HepG2 (cell line): ENCODE data around the gene GDF15. TPM values are rescaled to one million over a fixed set of nuclear protein-coding genes. Genes with fewer than 3 reads are reported as not detected.

Experiments used
- GABPA ChIP-seq, 2 experiments: IDR thresholded peaks; 2 replicates each; pipeline ENCODE4 v1.6.1; 2011 to 2016; ENCODE audit warnings: low read depth in 2 of 2, low read length in 1 of 2, missing biosample characterization in 1 of 2, missing genetic modification characterization in 1 of 2
- GFI1 ChIP-seq: sonication (generic); formaldehyde crosslinking; IDR thresholded peaks from 2 replicates; pipeline ENCODE4 v1.5.0; 2020; ENCODE audit warnings: missing genetic modification reagents, mild to moderate bottlenecking, borderline replicate concordance
- KAT8 ChIP-seq: IDR thresholded peaks from 2 replicates; pipeline ENCODE4 v1.6.1; 2016; ENCODE audit warnings: missing genetic modification reagents, missing compliant biosample characterization
- KDM5B ChIP-seq: sonication (generic); formaldehyde crosslinking; IDR thresholded peaks from 2 replicates; pipeline ENCODE4 v1.4.0; 2020; ENCODE audit warnings: missing genetic modification reagents, mild to moderate bottlenecking, borderline replicate concordance
- ZNF253 ChIP-seq: sonication (generic); formaldehyde crosslinking; IDR thresholded peaks from 2 replicates; pipeline ENCODE4 v1.8.0; 2022; ENCODE audit warnings: mild to moderate bottlenecking, missing genetic modification reagents, borderline replicate concordance
- ZNF768 ChIP-seq: sonication (generic); formaldehyde crosslinking; IDR thresholded peaks from 2 replicates; pipeline ENCODE4 v1.4.0; 2020; ENCODE audit warnings: missing genetic modification reagents
- ZNF790 ChIP-seq: sonication (generic); formaldehyde crosslinking; IDR thresholded peaks from 2 replicates; pipeline ENCODE4 v1.8.0; 2022; ENCODE audit warnings: missing genetic modification reagents, mild to moderate bottlenecking, borderline replicate concordance
- polyA plus RNA-seq, 8 experiments: library from polyadenylated mRNA; depleted of rRNA in 3 of 8; stranded (reverse) in 7 of 8; unstranded in 1 of 8; fragments of >200 nt; fragmentation: Illumina TruSeq in 4 of 8; extraction: Trizol in 4 of 8; gene quantifications; 2 replicates each; pipeline versions ENCODE4 v1.2.1 to v1.2.3, GENCODE V29; 2011 to 2016; ENCODE audit warnings: low read depth in 4 of 8, missing spikeins in 1 of 8, mixed read lengths in 1 of 8; ENCODE audit not compliant: insufficient read depth in 1 of 8
- total RNA-seq, 5 experiments: library from RNA; depleted of rRNA; stranded (reverse); fragments of >200 nt; fragmentation: Illumina TruSeq; extraction: Trizol; gene quantifications; 2 replicates each; pipeline ENCODE4 v1.2.3, GENCODE V29; 2016; ENCODE audit warnings: low read depth in 1 of 5
- TF ChIP-seq, protein P1 (sequence below): sonication (generic); formaldehyde crosslinking; IDR thresholded peaks from 2 replicates; pipeline ENCODE4 v1.4.0; 2020; ENCODE audit warnings: missing genetic modification reagents
- TF ChIP-seq, protein P2 (sequence below): sonication (generic); formaldehyde crosslinking; IDR thresholded peaks from 2 replicates; pipeline ENCODE4 v1.4.0; 2020; ENCODE audit warnings: missing genetic modification reagents
- TF ChIP-seq, protein P3 (sequence below): IDR thresholded peaks from 2 replicates; pipeline ENCODE4 v1.4.0; 2020; ENCODE audit warnings: mild to moderate bottlenecking, missing genetic modification reagents
- TF ChIP-seq, protein P4 (sequence below): sonication (generic); formaldehyde crosslinking; IDR thresholded peaks from 2 replicates; pipeline ENCODE4 v1.4.0; 2020; ENCODE audit warnings: mild to moderate bottlenecking, missing genetic modification reagents

GDF15 gene
- total and polyA plus RNA-seq, 2 of the 13 experiments (the other 11 are each of a cell fraction or from before 2014, with no cell fraction given) = 146 to 422 TPM

DNA sequence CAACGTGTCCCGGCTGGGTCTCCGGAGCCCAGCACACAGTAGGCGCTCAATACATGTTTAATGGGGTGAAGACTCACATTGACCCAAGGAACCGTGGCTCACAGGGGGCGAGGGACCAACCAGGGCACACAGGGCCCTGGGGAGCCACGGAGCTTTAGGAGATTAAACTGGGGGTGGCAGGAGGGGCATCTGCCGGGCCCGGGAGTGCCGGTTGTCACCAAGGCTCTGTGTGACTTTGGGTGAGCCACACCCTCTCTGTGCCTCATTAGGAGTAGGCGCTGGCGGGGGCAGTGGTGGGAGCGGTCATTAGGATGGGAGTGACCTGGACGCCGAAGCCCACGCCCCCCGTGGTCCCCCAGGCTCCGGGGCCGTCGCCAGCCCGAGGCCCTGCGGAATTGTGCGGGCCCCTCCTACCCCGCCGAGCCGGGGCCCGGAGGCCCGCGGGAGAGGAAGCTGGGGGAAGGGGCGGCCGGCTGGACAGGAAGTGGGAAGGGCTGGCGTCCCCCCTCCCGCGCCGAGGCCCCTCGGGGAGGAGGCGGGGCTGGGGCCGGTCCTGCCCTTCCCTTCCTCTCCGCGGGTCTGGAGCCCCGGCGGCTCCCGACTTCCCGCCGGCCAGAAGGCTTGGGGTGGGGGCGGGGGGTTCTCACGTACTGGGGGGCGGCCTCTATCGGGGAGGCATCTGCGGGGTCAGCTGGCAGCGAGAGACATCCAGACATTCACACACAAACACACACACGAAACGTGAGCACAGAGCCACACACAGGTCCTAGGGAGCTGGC lies 31.5 kb downstream of the GDF15 start (continued):
- TF ChIP-seq, protein P1, sequence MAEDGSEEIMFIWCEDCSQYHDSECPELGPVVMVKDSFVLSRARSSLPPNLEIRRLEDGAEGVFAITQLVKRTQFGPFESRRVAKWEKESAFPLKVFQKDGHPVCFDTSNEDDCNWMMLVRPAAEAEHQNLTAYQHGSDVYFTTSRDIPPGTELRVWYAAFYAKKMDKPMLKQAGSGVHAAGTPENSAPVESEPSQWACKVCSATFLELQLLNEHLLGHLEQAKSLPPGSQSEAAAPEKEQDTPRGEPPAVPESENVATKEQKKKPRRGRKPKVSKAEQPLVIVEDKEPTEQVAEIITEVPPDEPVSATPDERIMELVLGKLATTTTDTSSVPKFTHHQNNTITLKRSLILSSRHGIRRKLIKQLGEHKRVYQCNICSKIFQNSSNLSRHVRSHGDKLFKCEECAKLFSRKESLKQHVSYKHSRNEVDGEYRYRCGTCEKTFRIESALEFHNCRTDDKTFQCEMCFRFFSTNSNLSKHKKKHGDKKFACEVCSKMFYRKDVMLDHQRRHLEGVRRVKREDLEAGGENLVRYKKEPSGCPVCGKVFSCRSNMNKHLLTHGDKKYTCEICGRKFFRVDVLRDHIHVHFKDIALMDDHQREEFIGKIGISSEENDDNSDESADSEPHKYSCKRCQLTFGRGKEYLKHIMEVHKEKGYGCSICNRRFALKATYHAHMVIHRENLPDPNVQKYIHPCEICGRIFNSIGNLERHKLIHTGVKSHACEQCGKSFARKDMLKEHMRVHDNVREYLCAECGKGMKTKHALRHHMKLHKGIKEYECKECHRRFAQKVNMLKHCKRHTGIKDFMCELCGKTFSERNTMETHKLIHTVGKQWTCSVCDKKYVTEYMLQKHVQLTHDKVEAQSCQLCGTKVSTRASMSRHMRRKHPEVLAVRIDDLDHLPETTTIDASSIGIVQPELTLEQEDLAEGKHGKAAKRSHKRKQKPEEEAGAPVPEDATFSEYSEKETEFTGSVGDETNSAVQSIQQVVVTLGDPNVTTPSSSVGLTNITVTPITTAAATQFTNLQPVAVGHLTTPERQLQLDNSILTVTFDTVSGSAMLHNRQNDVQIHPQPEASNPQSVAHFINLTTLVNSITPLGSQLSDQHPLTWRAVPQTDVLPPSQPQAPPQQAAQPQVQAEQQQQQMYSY (CRISPR knock-in tag) = no peak
- no peak; the same call in 1 of the 2 replicates for TF ChIP-seq ZNF790
- TF ChIP-seq KDM5B (CRISPR knock-in tag) = peak; percentile 27; the same call in 1 of the 2 replicates
- peak; percentile 51 for TF ChIP-seq KAT8 (CRISPR knock-in tag)
- peak; percentile 83 for TF ChIP-seq GABPA (IDR thresholded peaks at IDR 0.05; ENCODE audit: low read depth, low read length)
- peak; percentile 84 for TF ChIP-seq GABPA (CRISPR knock-in tag; IDR thresholded peaks at IDR 0.05; ENCODE audit: low read depth)
- peak; percentile 76 for TF ChIP-seq GFI1 (CRISPR knock-in tag)
- TF ChIP-seq, protein P2, sequence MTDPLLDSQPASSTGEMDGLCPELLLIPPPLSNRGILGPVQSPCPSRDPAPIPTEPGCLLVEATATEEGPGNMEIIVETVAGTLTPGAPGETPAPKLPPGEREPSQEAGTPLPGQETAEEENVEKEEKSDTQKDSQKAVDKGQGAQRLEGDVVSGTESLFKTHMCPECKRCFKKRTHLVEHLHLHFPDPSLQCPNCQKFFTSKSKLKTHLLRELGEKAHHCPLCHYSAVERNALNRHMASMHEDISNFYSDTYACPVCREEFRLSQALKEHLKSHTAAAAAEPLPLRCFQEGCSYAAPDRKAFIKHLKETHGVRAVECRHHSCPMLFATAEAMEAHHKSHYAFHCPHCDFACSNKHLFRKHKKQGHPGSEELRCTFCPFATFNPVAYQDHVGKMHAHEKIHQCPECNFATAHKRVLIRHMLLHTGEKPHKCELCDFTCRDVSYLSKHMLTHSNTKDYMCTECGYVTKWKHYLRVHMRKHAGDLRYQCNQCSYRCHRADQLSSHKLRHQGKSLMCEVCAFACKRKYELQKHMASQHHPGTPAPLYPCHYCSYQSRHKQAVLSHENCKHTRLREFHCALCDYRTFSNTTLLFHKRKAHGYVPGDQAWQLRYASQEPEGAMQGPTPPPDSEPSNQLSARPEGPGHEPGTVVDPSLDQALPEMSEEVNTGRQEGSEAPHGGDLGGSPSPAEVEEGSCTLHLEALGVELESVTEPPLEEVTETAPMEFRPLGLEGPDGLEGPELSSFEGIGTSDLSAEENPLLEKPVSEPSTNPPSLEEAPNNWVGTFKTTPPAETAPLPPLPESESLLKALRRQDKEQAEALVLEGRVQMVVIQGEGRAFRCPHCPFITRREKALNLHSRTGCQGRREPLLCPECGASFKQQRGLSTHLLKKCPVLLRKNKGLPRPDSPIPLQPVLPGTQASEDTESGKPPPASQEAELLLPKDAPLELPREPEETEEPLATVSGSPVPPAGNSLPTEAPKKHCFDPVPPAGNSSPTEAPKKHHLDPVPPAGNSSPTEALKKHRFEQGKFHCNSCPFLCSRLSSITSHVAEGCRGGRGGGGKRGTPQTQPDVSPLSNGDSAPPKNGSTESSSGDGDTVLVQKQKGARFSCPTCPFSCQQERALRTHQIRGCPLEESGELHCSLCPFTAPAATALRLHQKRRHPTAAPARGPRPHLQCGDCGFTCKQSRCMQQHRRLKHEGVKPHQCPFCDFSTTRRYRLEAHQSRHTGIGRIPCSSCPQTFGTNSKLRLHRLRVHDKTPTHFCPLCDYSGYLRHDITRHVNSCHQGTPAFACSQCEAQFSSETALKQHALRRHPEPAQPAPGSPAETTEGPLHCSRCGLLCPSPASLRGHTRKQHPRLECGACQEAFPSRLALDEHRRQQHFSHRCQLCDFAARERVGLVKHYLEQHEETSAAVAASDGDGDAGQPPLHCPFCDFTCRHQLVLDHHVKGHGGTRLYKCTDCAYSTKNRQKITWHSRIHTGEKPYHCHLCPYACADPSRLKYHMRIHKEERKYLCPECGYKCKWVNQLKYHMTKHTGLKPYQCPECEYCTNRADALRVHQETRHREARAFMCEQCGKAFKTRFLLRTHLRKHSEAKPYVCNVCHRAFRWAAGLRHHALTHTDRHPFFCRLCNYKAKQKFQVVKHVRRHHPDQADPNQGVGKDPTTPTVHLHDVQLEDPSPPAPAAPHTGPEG (CRISPR knock-in tag) = 0 out of 2 replicates have a peak, but pooled peaks have one; percentile 44
- TF ChIP-seq ZNF253 = no peak
- peak; percentile 100 for TF ChIP-seq ZNF768 (CRISPR knock-in tag)
- TF ChIP-seq, protein P3, sequence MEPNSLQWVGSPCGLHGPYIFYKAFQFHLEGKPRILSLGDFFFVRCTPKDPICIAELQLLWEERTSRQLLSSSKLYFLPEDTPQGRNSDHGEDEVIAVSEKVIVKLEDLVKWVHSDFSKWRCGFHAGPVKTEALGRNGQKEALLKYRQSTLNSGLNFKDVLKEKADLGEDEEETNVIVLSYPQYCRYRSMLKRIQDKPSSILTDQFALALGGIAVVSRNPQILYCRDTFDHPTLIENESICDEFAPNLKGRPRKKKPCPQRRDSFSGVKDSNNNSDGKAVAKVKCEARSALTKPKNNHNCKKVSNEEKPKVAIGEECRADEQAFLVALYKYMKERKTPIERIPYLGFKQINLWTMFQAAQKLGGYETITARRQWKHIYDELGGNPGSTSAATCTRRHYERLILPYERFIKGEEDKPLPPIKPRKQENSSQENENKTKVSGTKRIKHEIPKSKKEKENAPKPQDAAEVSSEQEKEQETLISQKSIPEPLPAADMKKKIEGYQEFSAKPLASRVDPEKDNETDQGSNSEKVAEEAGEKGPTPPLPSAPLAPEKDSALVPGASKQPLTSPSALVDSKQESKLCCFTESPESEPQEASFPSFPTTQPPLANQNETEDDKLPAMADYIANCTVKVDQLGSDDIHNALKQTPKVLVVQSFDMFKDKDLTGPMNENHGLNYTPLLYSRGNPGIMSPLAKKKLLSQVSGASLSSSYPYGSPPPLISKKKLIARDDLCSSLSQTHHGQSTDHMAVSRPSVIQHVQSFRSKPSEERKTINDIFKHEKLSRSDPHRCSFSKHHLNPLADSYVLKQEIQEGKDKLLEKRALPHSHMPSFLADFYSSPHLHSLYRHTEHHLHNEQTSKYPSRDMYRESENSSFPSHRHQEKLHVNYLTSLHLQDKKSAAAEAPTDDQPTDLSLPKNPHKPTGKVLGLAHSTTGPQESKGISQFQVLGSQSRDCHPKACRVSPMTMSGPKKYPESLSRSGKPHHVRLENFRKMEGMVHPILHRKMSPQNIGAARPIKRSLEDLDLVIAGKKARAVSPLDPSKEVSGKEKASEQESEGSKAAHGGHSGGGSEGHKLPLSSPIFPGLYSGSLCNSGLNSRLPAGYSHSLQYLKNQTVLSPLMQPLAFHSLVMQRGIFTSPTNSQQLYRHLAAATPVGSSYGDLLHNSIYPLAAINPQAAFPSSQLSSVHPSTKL = peak; percentile 27; the same call in 1 of the 2 replicates
- TF ChIP-seq, protein P4, sequence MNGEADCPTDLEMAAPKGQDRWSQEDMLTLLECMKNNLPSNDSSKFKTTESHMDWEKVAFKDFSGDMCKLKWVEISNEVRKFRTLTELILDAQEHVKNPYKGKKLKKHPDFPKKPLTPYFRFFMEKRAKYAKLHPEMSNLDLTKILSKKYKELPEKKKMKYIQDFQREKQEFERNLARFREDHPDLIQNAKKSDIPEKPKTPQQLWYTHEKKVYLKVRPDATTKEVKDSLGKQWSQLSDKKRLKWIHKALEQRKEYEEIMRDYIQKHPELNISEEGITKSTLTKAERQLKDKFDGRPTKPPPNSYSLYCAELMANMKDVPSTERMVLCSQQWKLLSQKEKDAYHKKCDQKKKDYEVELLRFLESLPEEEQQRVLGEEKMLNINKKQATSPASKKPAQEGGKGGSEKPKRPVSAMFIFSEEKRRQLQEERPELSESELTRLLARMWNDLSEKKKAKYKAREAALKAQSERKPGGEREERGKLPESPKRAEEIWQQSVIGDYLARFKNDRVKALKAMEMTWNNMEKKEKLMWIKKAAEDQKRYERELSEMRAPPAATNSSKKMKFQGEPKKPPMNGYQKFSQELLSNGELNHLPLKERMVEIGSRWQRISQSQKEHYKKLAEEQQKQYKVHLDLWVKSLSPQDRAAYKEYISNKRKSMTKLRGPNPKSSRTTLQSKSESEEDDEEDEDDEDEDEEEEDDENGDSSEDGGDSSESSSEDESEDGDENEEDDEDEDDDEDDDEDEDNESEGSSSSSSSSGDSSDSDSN = peak; percentile 63
